Ovary (tissue), 3 donors: ENCODE measurements around the gene EMC8.

Experiments used
- CTCF ChIP-seq, 3 donors: fragments of 450-650 bp in 2 of 3; fragments of 200-600 bp in 1 of 3; IDR thresholded peaks; one replicate each; pipeline versions ENCODE4 v1.5.1 to v1.8.0; 2016 to 2022; ENCODE audit warnings: antibody characterized with exemption in 3 of 3, mild to moderate bottlenecking in 1 of 3
- EP300 ChIP-seq: sonication (generic); formaldehyde crosslinking; IDR thresholded peaks from one replicate; pipeline ENCODE4 v1.6.1; 2017; ENCODE audit warnings: antibody characterized with exemption
- POLR2A ChIP-seq: fragments of 450-650 bp; IDR thresholded peaks from one replicate; pipeline ENCODE4 v1.6.1; 2017; ENCODE audit warnings: antibody characterized with exemption, mild to moderate bottlenecking, moderate library complexity
- donor health status: DM: no; HTN: no; CAD: no.

GRCh38 chr16:85812031-85812807 is 12.9 kb upstream of the EMC8 start:
- TF ChIP-seq CTCF (IDR thresholded peaks at IDR 0.05) (no peak), POLR2A (no peak), EP300 (no peak)
